HCT116 (cell line): ENCODE results near the gene STIL. TPM values are rescaled to one million over a fixed set of nuclear protein-coding genes. Genes with fewer than 3 reads are reported as not detected.

ENCODE experiments used
- ATAC-seq: fragments of 200-7000 bp; cut with Tn5 transposase; 2 replicates; pipeline ENCODE4 v1.9.1; 2020; ENCODE audit warnings: mild to moderate bottlenecking, moderate library complexity
- BruUV-seq: library from RNA; stranded (reverse); fragments of 400-500 nt; replicated peaks from 2 replicates; lab custom pipeline; 2021; lab: Mats Ljungman, UMichigan
- CTCF ChIA-PET: fragments of 300-600 bp; sonication (Branson Sonifier 250); formaldehyde crosslinking; loops from one replicate; lab custom pipeline; 2021; ENCODE audit warnings: antibody characterized with exemption; lab: Charles Lee
- POLR2A ChIA-PET: fragments of 300-600, 350-600 bp; sonication (Branson Sonifier 250); formaldehyde crosslinking; loops from one replicate; lab custom pipeline; 2021; ENCODE audit warnings: antibody characterized with exemption; lab: Charles Lee
- RAD21 ChIA-PET, 2 experiments: fragments of 300-600 bp; sonication (Branson Sonifier 250); formaldehyde crosslinking; loops; one replicate each; lab custom pipeline; 2023; ENCODE audit warnings: low total read pairs in 2 of 2; ENCODE audit not compliant: uncharacterized antibody in 2 of 2, unreplicated experiment in 2 of 2, low non-redundant PET in 1 of 2; lab: Charles Lee
- DNase-seq: peaks from one replicate; pipeline ENCODE4 v3.0.0-alpha.2; 2010; ENCODE audit warnings: low read depth, low spot score
- H2AFZ ChIP-seq: fragments of 200-600 bp; shearing (Covaris generic), sonication (generic); 2 replicates; pipeline ENCODE4 v1.6.1; 2017; ENCODE audit warnings: low read depth, mixed run types, mixed read lengths, antibody characterized with exemption, low read length; ENCODE audit not compliant: poor library complexity, severe bottlenecking
- H3K27ac ChIP-seq: 2 replicates; pipeline ENCODE4 v1.5.1; 2012; ENCODE audit warnings: low read depth, low read length
- H3K27me3 ChIP-seq: fragments of 200-600 bp; sonication (generic); 2 replicates; pipeline ENCODE4 v1.6.1; 2016; ENCODE audit warnings: mixed run types, low read length, mixed read lengths; ENCODE audit not compliant: insufficient read depth
- H3K36me3 ChIP-seq, 2 experiments: fragments of 200-500 bp in 1 of 2; fragments of 200-600 bp in 1 of 2; sonication (Bioruptor generic) in 1 of 2; sonication (generic) in 1 of 2; 2 replicates each; pipeline versions ENCODE4 v1.5.1 to v1.6.1; 2014 to 2016; ENCODE audit warnings: low read length in 2 of 2, inconsistent platforms in 1 of 2, mixed read lengths in 1 of 2, mixed run types in 1 of 2; ENCODE audit not compliant: insufficient read depth in 2 of 2, control insufficient read depth in 1 of 2
- H3K4me1 ChIP-seq, 2 experiments: fragments of 200-600 bp in 1 of 2; sonication (generic) in 1 of 2; 2 replicates each; pipeline versions ENCODE4 v1.5.1 to v1.6.1; 2012 to 2017; ENCODE audit warnings: low read length in 2 of 2, inconsistent platforms in 1 of 2, mild to moderate bottlenecking in 1 of 2, mixed read lengths in 1 of 2, mixed run types in 1 of 2, moderate library complexity in 1 of 2; ENCODE audit not compliant: insufficient read depth in 2 of 2, control insufficient read depth in 1 of 2
- H3K4me2 ChIP-seq: fragments of 200-600 bp; sonication (generic); 2 replicates; pipeline ENCODE4 v1.6.1; 2017; ENCODE audit warnings: mixed run types, low read length, mixed read lengths
- H3K4me3 ChIP-seq, 2 experiments: fragments of 200-600 bp in 1 of 2; sonication (generic) in 1 of 2; replicated peaks in 1 of 2; 2 replicates each; pipeline ENCODE4 v1.5.1; 2011 to 2016; ENCODE audit warnings: low read length in 2 of 2, control low read depth in 1 of 2, low read depth in 1 of 2, mild to moderate bottlenecking in 1 of 2, mixed read lengths in 1 of 2, mixed run types in 1 of 2
- H3K79me2 ChIP-seq: fragments of 200-600 bp; sonication (generic); 2 replicates; pipeline ENCODE4 v1.6.1; 2017; ENCODE audit warnings: mild to moderate bottlenecking, mixed run types, low read length, moderate library complexity, mixed read lengths; ENCODE audit not compliant: insufficient read depth
- H3K9ac ChIP-seq: fragments of 200-600 bp; sonication (generic); 2 replicates; pipeline ENCODE4 v1.6.1; 2016; ENCODE audit warnings: low read length, mixed read lengths
- H3K9me2 ChIP-seq: fragments of 200-600 bp; sonication (generic), shearing (Covaris generic); 2 replicates; pipeline ENCODE4 v1.6.1; 2017; ENCODE audit warnings: mixed run types, mild to moderate bottlenecking, moderate library complexity; ENCODE audit not compliant: insufficient read depth
- H3K9me3 ChIP-seq, 2 experiments: fragments of 200-500 bp in 1 of 2; fragments of 200-600 bp in 1 of 2; sonication (Bioruptor generic) in 1 of 2; sonication (generic) in 1 of 2; 2 replicates each; pipeline ENCODE4 v1.6.1; 2014 to 2017; ENCODE audit warnings: low read length in 2 of 2, mixed read lengths in 2 of 2, inconsistent platforms in 1 of 2, low read depth in 1 of 2, mild to moderate bottlenecking in 1 of 2, mixed run types in 1 of 2, moderate library complexity in 1 of 2; ENCODE audit not compliant: control insufficient read depth in 1 of 2, insufficient read depth in 1 of 2
- H4K20me1 ChIP-seq: fragments of 200-600 bp; sonication (generic), shearing (Covaris generic); 2 replicates; pipeline ENCODE4 v1.6.1; 2017; ENCODE audit warnings: mixed run types, mild to moderate bottlenecking, moderate library complexity; ENCODE audit not compliant: insufficient read depth
- CEBPB ChIP-seq: IDR thresholded peaks from 2 replicates; pipeline ENCODE4 v1.6.1; 2012; ENCODE audit warnings: low read depth
- CTCF ChIP-seq, 3 experiments: fragments of 200-600 bp in 1 of 3; sonication (generic) in 1 of 3; IDR thresholded peaks in 2 of 3; conservative IDR thresholded peaks in 1 of 3; 2 replicates each; pipeline ENCODE4 v1.5.1; 2012 to 2017; ENCODE audit warnings: low read depth in 2 of 3, low read length in 2 of 3, antibody characterized with exemption in 1 of 3, borderline replicate concordance in 1 of 3, control low read depth in 1 of 3, mild to moderate bottlenecking in 1 of 3, mixed read lengths in 1 of 3, mixed run types in 1 of 3, moderate library complexity in 1 of 3; ENCODE audit not compliant: insufficient read depth in 1 of 3
- REST ChIP-seq: IDR thresholded peaks from 2 replicates; pipeline ENCODE4 v1.6.1; 2012; ENCODE audit warnings: low read depth
- SRF ChIP-seq: IDR thresholded peaks from 2 replicates; pipeline ENCODE4 v1.6.1; 2012; ENCODE audit warnings: low read depth
- ZBTB33 ChIP-seq: IDR thresholded peaks from 2 replicates; pipeline ENCODE4 v1.6.1; 2011; ENCODE audit warnings: mild to moderate bottlenecking, low read length, moderate library complexity; ENCODE audit not compliant: insufficient replicate concordance; ENCODE audit errors: extremely low read depth
- intact Hi-C: fragments of 100-400 bp; cut with micrococcal nuclease; formaldehyde crosslinking; loops from 2 replicates; pipeline ENCODE4 v1.10.0; 2022
- total RNA-seq: library from RNA; stranded (reverse); gene quantifications from one replicate; pipeline ENCODE4 v1.2.1, GENCODE V29; 2021; ENCODE audit not compliant: unreplicated experiment

The STIL gene
- total RNA-seq, 1 experiment from 2014 or later: 34.4 TPM

- no peaks in the 10 kb centered on the region for H3K79me2 ChIP-seq
- DNase-seq (no peak), ATAC-seq (no peak)
- no peaks in the 10 kb centered on the region for H3K9me2 ChIP-seq
- H3K36me3 ChIP-seq: no peaks in the 10 kb centered on the region
- no peak overlapping the region for H3K27ac ChIP-seq
- H3K4me1 ChIP-seq: no peaks in the 10 kb centered on the region
- no peak overlapping the region for H3K4me3 ChIP-seq
- POLR2A ChIA-PET: no interaction called here
- intact Hi-C loops: no loop called here
- no peaks in the 10 kb centered on the region for H3K9me3 ChIP-seq
- CTCF ChIA-PET: no interaction called here
- H3K9ac ChIP-seq: no peak overlapping the region
- BruUV-seq: no TSS peak
- no peak for TF ChIP-seq ZBTB33
- TF ChIP-seq CEBPB: no peak
- no peak for TF ChIP-seq REST
- no peak for TF ChIP-seq SRF
- no peak for TF ChIP-seq CTCF (IDR thresholded peaks at IDR 0.05 in 2 of 3, conservative IDR thresholded peaks at IDR 0.05 in 1 of 3; ENCODE audit: borderline replicate concordance in 1 of 3, insufficient read depth in 1 of 3, low read depth in 2 of 3, low read length in 2 of 3)
- H3K4me2 ChIP-seq: no peak overlapping the region
- no peak overlapping the region for H2AFZ ChIP-seq
- H3K27me3 ChIP-seq: peaks cover 10% of the 10 kb centered on the region
- H4K20me1 ChIP-seq: no peaks in the 10 kb centered on the region
- RAD21 ChIA-PET: no interaction called here
Observed at GRCh38 chr1:47219001-47219400, 94.9 kb downstream of the STIL start.
